Measurements from ENCODE around the gene UQCRC2. TPM values are rescaled to one million over a fixed set of nuclear protein-coding genes. Genes with fewer than 3 reads are reported as not detected.

The UQCRC2 gene
- total and polyA plus RNA-seq, 7 donors: 288 to 716 (median 434) TPM

GRCh38 chr16:21973945-21974344 is 20.8 kb downstream of the UQCRC2 start:
- H3K27ac ChIP-seq: no peak overlapping the region
- ATAC-seq: no peak
- H3K4me3 ChIP-seq: no peak overlapping the region
- H3K36me3 ChIP-seq (ENCODE audit: insufficient read depth in 1 of 2, low read depth in 1 of 2): peaks cover 30 to 100% of the 10 kb centered on the region in 2 donors
- intact Hi-C loops (cut with DNase I): loop anchor here in 1 of 2 donors (2.0 kb wide), 1 partner anchor 15 kb away; no protein-coding TSS in a partner anchor
- no peak for DNase-seq
- no peaks in the 10 kb centered on the region for H3K9me3 ChIP-seq
- H3K4me1 ChIP-seq: no peaks in the 10 kb centered on the region
- TF ChIP-seq, protein P1, sequence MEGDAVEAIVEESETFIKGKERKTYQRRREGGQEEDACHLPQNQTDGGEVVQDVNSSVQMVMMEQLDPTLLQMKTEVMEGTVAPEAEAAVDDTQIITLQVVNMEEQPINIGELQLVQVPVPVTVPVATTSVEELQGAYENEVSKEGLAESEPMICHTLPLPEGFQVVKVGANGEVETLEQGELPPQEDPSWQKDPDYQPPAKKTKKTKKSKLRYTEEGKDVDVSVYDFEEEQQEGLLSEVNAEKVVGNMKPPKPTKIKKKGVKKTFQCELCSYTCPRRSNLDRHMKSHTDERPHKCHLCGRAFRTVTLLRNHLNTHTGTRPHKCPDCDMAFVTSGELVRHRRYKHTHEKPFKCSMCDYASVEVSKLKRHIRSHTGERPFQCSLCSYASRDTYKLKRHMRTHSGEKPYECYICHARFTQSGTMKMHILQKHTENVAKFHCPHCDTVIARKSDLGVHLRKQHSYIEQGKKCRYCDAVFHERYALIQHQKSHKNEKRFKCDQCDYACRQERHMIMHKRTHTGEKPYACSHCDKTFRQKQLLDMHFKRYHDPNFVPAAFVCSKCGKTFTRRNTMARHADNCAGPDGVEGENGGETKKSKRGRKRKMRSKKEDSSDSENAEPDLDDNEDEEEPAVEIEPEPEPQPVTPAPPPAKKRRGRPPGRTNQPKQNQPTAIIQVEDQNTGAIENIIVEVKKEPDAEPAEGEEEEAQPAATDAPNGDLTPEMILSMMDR (IDR thresholded peaks at IDR 0.05): no peak
- no peaks in the 10 kb centered on the region for H3K27me3 ChIP-seq (ENCODE audit: insufficient read depth in 3 of 3, low read length in 2 of 3)
- WGBS, 3 donors: 95 to 99% (median 96%) methylated on average over 2 of the region's 2 CpGs

DNA sequence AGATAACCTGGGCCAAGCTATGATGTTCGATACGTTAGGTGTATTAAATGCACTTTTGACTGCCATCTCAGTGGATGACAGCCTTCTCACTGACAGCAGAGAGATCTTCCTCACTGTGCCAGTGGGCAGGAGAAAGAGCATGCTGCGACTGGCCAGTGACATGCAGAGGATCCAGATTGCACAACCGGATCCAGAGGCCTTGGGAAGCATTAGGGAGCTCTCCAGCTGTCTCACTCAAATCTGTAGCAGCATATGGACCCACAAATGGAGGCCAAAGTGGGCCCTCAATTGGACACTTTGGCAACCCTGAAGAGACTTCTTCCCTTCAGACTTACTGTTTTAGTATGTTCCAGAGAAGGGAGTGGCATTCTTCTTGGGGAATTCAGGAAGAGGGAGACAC is 26.9 kb downstream of the UQCRC2 start:
- peak in 1 of 4 donors; percentile 30 for ATAC-seq

GRCh38 chr16:21982108-21982507 is 28.9 kb downstream of the UQCRC2 start:
- intact Hi-C loops (cut with DNase I): no loop called here
- no peaks in the 10 kb centered on the region for H3K4me1 ChIP-seq
- H3K9me3 ChIP-seq: no peaks in the 10 kb centered on the region
- no peak overlapping the region for H3K27ac ChIP-seq
- TF ChIP-seq, protein P1 (IDR thresholded peaks at IDR 0.05): no peak
- WGBS, 3 donors: 93 to 98% (median 94%) methylated on average over 5 of the region's 5 CpGs
- no peak for ATAC-seq
- no peak for DNase-seq
- H3K27me3 ChIP-seq (ENCODE audit: insufficient read depth in 3 of 3, low read length in 2 of 3): no peaks in the 10 kb centered on the region
- H3K36me3 ChIP-seq (ENCODE audit: insufficient read depth in 1 of 2, low read depth in 1 of 2): peaks cover 22 to 91% of the 10 kb centered on the region in 2 donors
- no peak overlapping the region for H3K4me3 ChIP-seq

More for the DNA sequence above, 26.9 kb downstream of the UQCRC2 start:
- peaks cover 31 to 100% of the 10 kb centered on the region in 2 donors for H3K36me3 ChIP-seq (ENCODE audit: insufficient read depth in 1 of 2, low read depth in 1 of 2)
- no peak overlapping the region for H3K27ac ChIP-seq
- TF ChIP-seq, protein P1 (IDR thresholded peaks at IDR 0.05): no peak
- no peak for DNase-seq
- 48 to 74% (median 56%) methylated on average over 4 of the region's 4 CpGs for WGBS, 3 donors
- H3K9me3 ChIP-seq: no peaks in the 10 kb centered on the region
- H3K4me3 ChIP-seq: no peak overlapping the region
- intact Hi-C loops (cut with DNase I): no loop called here
- H3K27me3 ChIP-seq (ENCODE audit: insufficient read depth in 3 of 3, low read length in 2 of 3): no peaks in the 10 kb centered on the region
- no peaks in the 10 kb centered on the region for H3K4me1 ChIP-seq

GRCh38 chr16:21984062-21984461 is 30.9 kb downstream of the UQCRC2 start:
- H3K36me3 ChIP-seq (ENCODE audit: insufficient read depth in 1 of 2, low read depth in 1 of 2): peaks cover 15 to 74% of the 10 kb centered on the region in 2 donors
- no peak for DNase-seq
- peaks cover 4% of the 10 kb centered on the region for H3K4me1 ChIP-seq
- intact Hi-C loops (cut with DNase I): no loop called here
- H3K27ac ChIP-seq: no peak overlapping the region
- no peaks in the 10 kb centered on the region for H3K9me3 ChIP-seq
- no peak overlapping the region for H3K4me3 ChIP-seq
- WGBS, 3 donors: 83 to 85% (median 84%) methylated on average over 3 of the region's 3 CpGs
- H3K27me3 ChIP-seq (ENCODE audit: insufficient read depth in 3 of 3, low read length in 2 of 3): no peaks in the 10 kb centered on the region
- TF ChIP-seq, protein P1 (IDR thresholded peaks at IDR 0.05): no peak
- no peak for ATAC-seq

DNA sequence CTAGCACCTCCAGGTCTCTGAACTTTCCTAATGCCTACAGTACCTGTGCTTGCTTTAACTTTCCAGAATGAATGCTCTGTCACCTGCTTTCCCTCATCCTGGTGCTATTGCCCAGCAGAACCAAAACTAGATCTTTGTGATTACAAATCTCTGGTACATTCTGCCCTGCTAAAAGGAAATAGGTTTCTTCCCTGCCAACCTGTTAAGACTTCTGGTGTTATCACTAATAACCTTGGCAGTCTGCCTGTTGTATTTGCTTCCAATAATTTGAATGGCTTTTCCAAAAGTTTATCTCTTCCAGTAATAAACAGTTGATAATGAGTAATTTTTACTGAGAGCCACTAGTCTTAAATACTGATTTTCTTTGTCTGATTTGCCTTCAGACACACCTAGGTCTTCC is 32.4 kb downstream of the UQCRC2 start:
- intact Hi-C loops (cut with DNase I): no loop called here
- no peak for ATAC-seq
- TF ChIP-seq, protein P1 (IDR thresholded peaks at IDR 0.05): no peak
- no peak for DNase-seq
- Histone ChIP-seq H3K4me1 (peaks cover 18% of the 10 kb centered on the region), H3K9me3 (no peaks in the 10 kb centered on the region), H3K27ac (no peak overlapping the region), H3K27me3 (ENCODE audit: insufficient read depth in 3 of 3, low read length in 2 of 3) (no peaks in the 10 kb centered on the region), H3K36me3 (ENCODE audit: insufficient read depth in 1 of 2, low read depth in 1 of 2) (peaks cover 11 to 59% of the 10 kb centered on the region in 2 donors), H3K4me3 (no peak overlapping the region)

Data from psoas muscle (tissue), 8 donors.